ELR (cell line): ENCODE results near the gene MYCBP2.
A peak's percentile ranks its signal among the peaks of the same experiment; 100 is the strongest.
"Not testable (repeated sequence)": the region's sequence is repeated elsewhere in the genome, so short reads cannot be mapped to it uniquely, and the experiment has no call there.

Experiments used
- DNase-seq: peaks from one replicate; pipeline ENCODE4 v3.0.0-alpha.2; 2015; ENCODE audit warnings: low read depth

Gene MYCBP2

GRCh38 chr13:77299587-77299986, 27.3 kb downstream of the MYCBP2 start:
- DNase-seq, result no peak

GRCh38 chr13:77298426-77298825, 28.5 kb downstream of the MYCBP2 start:
- DNase-seq, result no peak

- DNase-seq, result no peak
These were observed 35.1 kb downstream of the MYCBP2 start for GRCh38 chr13:77291774-77292173.

GRCh38 chr13:77290342-77290741, 36.6 kb downstream of the MYCBP2 start:
- DNase-seq, result no peak

GRCh38 chr13:77289851-77290250, 37.0 kb downstream of the MYCBP2 start:
- no peak for DNase-seq

- DNase-seq, result not testable (repeated sequence)
These were observed 41.3 kb downstream of the MYCBP2 start for GRCh38 chr13:77285632-77286031.

GRCh38 chr13:77285098-77285497, 41.8 kb downstream of the MYCBP2 start:
- no peak for DNase-seq

GRCh38 chr13:77274126-77274525, 52.8 kb downstream of the MYCBP2 start:
- DNase-seq, result no peak

GRCh38 chr13:77269141-77269540, 57.8 kb downstream of the MYCBP2 start:
- DNase-seq, result no peak

GRCh38 chr13:77267362-77267761, 59.5 kb downstream of the MYCBP2 start:
- no peak for DNase-seq

- DNase-seq, result no peak
These were observed 61.6 kb downstream of the MYCBP2 start for GRCh38 chr13:77265336-77265735.

- DNase-seq, result no peak
These were observed 64.7 kb downstream of the MYCBP2 start for GRCh38 chr13:77262198-77262597.

GRCh38 chr13:77250975-77251374, 75.9 kb downstream of the MYCBP2 start:
- DNase-seq, result no peak

- DNase-seq, result not testable (repeated sequence)
These were observed 81.7 kb downstream of the MYCBP2 start for GRCh38 chr13:77245224-77245623.

- peak; percentile 18 for DNase-seq
These were observed 87.6 kb downstream of the MYCBP2 start for GRCh38 chr13:77239312-77239711.

GRCh38 chr13:77235456-77236022, 91.4 kb downstream of the MYCBP2 start:
- no peak for DNase-seq

- no peak for DNase-seq
These were observed 93.7 kb downstream of the MYCBP2 start for GRCh38 chr13:77233159-77233558.

- no peak for DNase-seq
These were observed 96.3 kb downstream of the MYCBP2 start for GRCh38 chr13:77230560-77230959.

- no peak for DNase-seq
These were observed 100.9 kb downstream of the MYCBP2 start for GRCh38 chr13:77225946-77226345.

GRCh38 chr13:77222909-77223308, 104.0 kb downstream of the MYCBP2 start:
- DNase-seq, result no peak

GRCh38 chr13:77222000-77222690, 104.7 kb downstream of the MYCBP2 start:
- DNase-seq, result no peak

- no peak for DNase-seq
These were observed 107.5 kb downstream of the MYCBP2 start for GRCh38 chr13:77219401-77219800.

GRCh38 chr13:77218274-77218673, 108.6 kb downstream of the MYCBP2 start:
- no peak for DNase-seq

GRCh38 chr13:77215543-77215942, 111.4 kb downstream of the MYCBP2 start:
- DNase-seq, result no peak
